Epithelial cell of esophagus (primary cell): Measurements from ENCODE around the gene AHCYL1.

Source experiments
- DNase-seq: peaks from one replicate; pipeline ENCODE4 v3.0.0; 2010; ENCODE audit warnings: low read depth
- H3K4me3 ChIP-seq: 2 replicates; pipeline ENCODE4 v1.5.1; 2011; ENCODE audit warnings: mild to moderate bottlenecking, low read length, control low read depth
- CTCF ChIP-seq: IDR thresholded peaks from 2 replicates; pipeline ENCODE4 v1.5.1; 2011; ENCODE audit warnings: low read depth, mild to moderate bottlenecking, low read length, control low read depth, inconsistent platforms; ENCODE audit not compliant: insufficient read depth; ENCODE audit errors: missing control alignments

Gene AHCYL1

GRCh38 chr1:109988349-109988914 lies 3.9 kb downstream of the AHCYL1 start:
- DNase-seq = no peak
- no peak for TF ChIP-seq CTCF
- H3K4me3 ChIP-seq = no peak overlapping the region

- DNase-seq = no peak
- no peak for TF ChIP-seq CTCF
- H3K4me3 ChIP-seq = no peak overlapping the region
These were observed 5.1 kb downstream of the AHCYL1 start for GRCh38 chr1:109989506-109990301.

GRCh38 chr1:109990302-109990653 lies 5.7 kb downstream of the AHCYL1 start:
- DNase-seq = no peak
- no peak overlapping the region for H3K4me3 ChIP-seq
- no peak for TF ChIP-seq CTCF

GRCh38 chr1:109991400-109991925 lies 6.9 kb downstream of the AHCYL1 start:
- no peak overlapping the region for H3K4me3 ChIP-seq
- no peak for DNase-seq
- no peak for TF ChIP-seq CTCF

- DNase-seq = no peak
- no peak overlapping the region for H3K4me3 ChIP-seq
- no peak for TF ChIP-seq CTCF
These were observed 9.3 kb downstream of the AHCYL1 start for GRCh38 chr1:109993885-109994284.

GRCh38 chr1:109994654-109995053 lies 10.1 kb downstream of the AHCYL1 start:
- no peak for DNase-seq
- no peak for TF ChIP-seq CTCF
- no peak overlapping the region for H3K4me3 ChIP-seq
